ENCODE results near the gene CLEC20A. TPM values are rescaled to one million over a fixed set of nuclear protein-coding genes. Genes with fewer than 3 reads are reported as not detected.

Gene CLEC20A
- total RNA-seq, 2 donors from 2014 or later, result not detected

- no peak for ATAC-seq
- intact Hi-C loops (cut with DNase I), result no loop called here
- H3K4me3 ChIP-seq, result no peak overlapping the region
- no peaks in the 10 kb centered on the region for H3K27me3 ChIP-seq
- H3K4me1 ChIP-seq, result no peaks in the 10 kb centered on the region
- H3K36me3 ChIP-seq (replicated peaks in 1 of 2; ENCODE audit: insufficient read depth in 1 of 2, low read depth in 2 of 2), result no peaks in the 10 kb centered on the region
- H3K27ac ChIP-seq, result no peak overlapping the region
- TF ChIP-seq CTCF (IDR thresholded peaks at IDR 0.05), result no peak
- no peak for TF ChIP-seq POLR2A (IDR thresholded peaks at IDR 0.05)
- 75 to 81% methylated on average over 1 of the region's 1 CpG for WGBS, 2 donors
- H3K9me3 ChIP-seq, result no peaks in the 10 kb centered on the region
- DNase-seq, result no peak
Observed at GRCh38 chr1:178434360-178434759, 62.4 kb downstream of the CLEC20A start.

Small RNA genes within 50 kb of the gene (small RNA-seq; reads per million reads assigned to genes)
- not detected for gene RF00017

Other genes starting within 250 kb of the CLEC20A start
- gene TEX35, start 16.1 kb upstream of the CLEC20A start, total RNA-seq, result not detected
- gene RALGPS2, start 228.3 kb upstream of the CLEC20A start, total RNA-seq, result 10 to 100 TPM in 1 of 2 donors, 1 to 10 TPM in 1; 9.1 to 10.9 TPM

Measured in body of pancreas (tissue), 4 donors.